ENCODE measurements around the gene AFAP1.

DNA sequence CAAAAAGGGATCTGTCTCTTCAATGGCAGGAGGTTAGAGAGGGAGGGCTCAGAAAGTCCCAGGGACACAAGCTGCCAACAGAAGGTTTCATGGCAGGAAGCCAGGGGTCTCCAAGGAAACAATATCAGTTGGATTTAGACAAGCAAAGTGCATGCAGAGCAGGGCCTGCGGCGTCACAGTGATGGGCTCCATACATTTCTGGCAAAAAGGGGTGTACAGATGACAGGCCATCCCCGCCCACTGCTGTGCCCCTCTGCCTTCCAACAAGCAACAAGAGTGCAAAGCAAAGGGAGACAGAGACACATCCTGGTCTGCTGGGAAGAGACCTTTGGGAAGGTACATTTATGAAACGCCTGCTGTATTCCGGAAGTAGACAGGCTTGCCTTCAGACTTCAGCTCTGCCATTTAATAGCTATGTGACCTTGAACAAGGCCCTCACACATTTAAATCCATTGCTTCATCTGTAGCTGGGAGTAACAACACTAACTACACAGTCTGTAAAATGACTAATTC lies 121.2 kb downstream of the AFAP1 start:
- TF ChIP-seq POLR2A (IDR thresholded peaks at IDR 0.05) = no peak
- TF ChIP-seq, protein P1, sequence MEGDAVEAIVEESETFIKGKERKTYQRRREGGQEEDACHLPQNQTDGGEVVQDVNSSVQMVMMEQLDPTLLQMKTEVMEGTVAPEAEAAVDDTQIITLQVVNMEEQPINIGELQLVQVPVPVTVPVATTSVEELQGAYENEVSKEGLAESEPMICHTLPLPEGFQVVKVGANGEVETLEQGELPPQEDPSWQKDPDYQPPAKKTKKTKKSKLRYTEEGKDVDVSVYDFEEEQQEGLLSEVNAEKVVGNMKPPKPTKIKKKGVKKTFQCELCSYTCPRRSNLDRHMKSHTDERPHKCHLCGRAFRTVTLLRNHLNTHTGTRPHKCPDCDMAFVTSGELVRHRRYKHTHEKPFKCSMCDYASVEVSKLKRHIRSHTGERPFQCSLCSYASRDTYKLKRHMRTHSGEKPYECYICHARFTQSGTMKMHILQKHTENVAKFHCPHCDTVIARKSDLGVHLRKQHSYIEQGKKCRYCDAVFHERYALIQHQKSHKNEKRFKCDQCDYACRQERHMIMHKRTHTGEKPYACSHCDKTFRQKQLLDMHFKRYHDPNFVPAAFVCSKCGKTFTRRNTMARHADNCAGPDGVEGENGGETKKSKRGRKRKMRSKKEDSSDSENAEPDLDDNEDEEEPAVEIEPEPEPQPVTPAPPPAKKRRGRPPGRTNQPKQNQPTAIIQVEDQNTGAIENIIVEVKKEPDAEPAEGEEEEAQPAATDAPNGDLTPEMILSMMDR (IDR thresholded peaks at IDR 0.05) = no peak

Measured in Peyer's patch (tissue), 4 donors.